Measurements from ENCODE around the gene SCG2.

SCG2 gene

DNA sequence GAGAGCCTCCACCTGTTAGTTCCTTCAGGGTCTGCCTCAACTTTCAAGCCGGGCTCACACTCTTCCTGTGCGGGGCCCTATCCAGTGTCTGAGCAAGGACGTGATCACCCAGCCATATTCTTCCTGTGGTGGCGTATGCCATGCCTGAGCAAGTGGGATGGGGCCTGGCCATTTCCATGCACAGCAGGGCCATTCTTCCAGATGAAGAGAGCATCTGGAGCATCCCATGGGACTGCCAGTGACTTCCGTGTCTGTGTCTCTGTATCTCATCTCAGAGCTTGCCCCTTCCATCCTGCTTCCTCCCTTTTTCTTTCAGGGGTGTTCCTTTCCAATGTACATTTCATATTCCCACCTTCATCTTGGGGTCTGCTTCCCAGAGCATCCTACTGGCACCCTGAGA, 20.2 kb downstream of the SCG2 start:
- no peak for DNase-seq (ENCODE audit: low read depth)
- TF ChIP-seq, protein P1, sequence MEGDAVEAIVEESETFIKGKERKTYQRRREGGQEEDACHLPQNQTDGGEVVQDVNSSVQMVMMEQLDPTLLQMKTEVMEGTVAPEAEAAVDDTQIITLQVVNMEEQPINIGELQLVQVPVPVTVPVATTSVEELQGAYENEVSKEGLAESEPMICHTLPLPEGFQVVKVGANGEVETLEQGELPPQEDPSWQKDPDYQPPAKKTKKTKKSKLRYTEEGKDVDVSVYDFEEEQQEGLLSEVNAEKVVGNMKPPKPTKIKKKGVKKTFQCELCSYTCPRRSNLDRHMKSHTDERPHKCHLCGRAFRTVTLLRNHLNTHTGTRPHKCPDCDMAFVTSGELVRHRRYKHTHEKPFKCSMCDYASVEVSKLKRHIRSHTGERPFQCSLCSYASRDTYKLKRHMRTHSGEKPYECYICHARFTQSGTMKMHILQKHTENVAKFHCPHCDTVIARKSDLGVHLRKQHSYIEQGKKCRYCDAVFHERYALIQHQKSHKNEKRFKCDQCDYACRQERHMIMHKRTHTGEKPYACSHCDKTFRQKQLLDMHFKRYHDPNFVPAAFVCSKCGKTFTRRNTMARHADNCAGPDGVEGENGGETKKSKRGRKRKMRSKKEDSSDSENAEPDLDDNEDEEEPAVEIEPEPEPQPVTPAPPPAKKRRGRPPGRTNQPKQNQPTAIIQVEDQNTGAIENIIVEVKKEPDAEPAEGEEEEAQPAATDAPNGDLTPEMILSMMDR (IDR thresholded peaks at IDR 0.05; ENCODE audit: low read depth, low read length, missing control alignments) = no peak
- H3K4me3 ChIP-seq (ENCODE audit: low read depth, low read length) = no peak overlapping the region

DNA sequence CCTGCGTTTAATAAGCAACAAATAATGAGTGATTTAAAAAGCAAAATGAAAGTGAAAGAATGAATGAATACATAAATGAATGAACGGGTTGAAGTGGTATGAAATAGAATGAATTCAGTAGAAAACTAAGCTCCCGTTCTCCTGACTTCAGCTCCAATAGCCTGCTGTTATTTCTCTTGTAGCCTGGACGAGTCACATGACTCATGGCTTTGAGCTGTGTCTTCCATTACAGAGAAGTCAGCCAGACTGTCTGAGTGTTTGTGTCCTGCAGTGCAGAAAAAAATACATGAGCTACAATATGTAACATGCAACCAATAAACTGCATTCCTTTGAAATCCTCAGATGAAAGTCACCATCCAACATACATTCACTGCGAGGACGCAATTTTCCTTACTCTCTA, 21.2 kb downstream of the SCG2 start:
- TF ChIP-seq, protein P1 (IDR thresholded peaks at IDR 0.05; ENCODE audit: low read depth, low read length, missing control alignments) = no peak
- no peak for DNase-seq (ENCODE audit: low read depth)
- H3K4me3 ChIP-seq (ENCODE audit: low read depth, low read length) = no peak overlapping the region

DNA sequence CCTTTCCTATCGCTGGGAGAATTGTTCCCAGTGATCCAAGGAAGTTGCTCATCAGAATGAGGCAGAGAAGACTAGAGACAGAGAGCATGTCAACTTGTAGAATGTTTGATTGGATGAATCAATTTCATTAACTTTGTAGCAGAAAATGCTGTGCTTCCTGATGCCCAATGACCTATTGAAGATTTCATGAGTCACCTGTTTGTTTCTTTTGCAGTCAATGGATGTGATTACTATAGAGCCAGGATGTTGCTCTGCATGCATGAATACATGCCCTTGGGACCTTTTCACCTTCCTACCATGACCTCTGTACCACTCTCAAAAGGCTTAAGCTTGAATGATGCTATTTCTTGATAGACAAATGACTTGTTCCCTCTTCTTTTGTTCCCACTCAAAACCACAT, 23.3 kb downstream of the SCG2 start:
- no peak overlapping the region for H3K4me3 ChIP-seq (ENCODE audit: low read depth, low read length)
- no peak for DNase-seq (ENCODE audit: low read depth)
- TF ChIP-seq, protein P1 (IDR thresholded peaks at IDR 0.05; ENCODE audit: low read depth, low read length, missing control alignments) = no peak

DNA sequence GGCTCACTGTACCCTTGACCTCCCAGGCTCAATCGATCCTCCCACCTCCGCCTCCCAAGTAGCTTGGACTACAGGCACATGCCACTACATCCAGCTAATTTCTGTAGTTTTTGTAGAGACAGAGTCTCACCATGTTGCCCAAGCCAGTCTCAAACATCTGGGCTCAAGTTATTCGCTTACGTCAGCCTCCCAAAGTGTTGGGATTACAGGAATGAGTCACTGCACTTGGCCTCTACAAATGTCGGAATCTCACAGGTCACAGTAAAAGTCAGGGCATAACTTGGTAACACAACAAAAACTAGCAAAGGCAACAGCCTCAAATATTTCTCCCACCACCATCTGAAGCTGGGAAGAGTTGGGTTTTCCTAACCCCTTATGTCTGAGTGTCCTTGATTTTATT, 25.3 kb downstream of the SCG2 start:
- no peak overlapping the region for H3K4me3 ChIP-seq (ENCODE audit: low read depth, low read length)
- TF ChIP-seq, protein P1 (IDR thresholded peaks at IDR 0.05; ENCODE audit: low read depth, low read length, missing control alignments) = no peak
- no peak for DNase-seq (ENCODE audit: low read depth)

DNA sequence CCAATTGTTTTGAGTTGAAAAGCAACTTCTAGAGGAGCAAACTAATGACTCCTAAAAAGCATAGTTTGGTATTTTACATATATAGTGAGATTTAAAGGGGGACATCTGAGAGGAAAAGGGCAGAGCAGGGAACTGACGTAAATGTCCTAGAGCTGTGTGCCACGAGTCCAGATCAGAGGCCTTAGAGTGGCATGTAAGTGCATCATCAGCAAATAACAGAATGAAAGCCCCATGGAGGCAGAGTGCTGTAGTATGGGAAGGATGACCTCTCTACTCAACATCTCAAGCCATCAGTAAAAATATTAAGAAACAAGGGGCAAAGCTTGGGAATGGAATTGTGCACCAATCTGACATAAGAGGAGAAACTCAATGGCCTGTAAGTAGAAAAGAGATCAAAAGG, 31.4 kb downstream of the SCG2 start:
- DNase-seq (ENCODE audit: low read depth) = no peak
- TF ChIP-seq, protein P1 (IDR thresholded peaks at IDR 0.05; ENCODE audit: low read depth, low read length, missing control alignments) = no peak
- H3K4me3 ChIP-seq (ENCODE audit: low read depth, low read length) = no peak overlapping the region

DNA sequence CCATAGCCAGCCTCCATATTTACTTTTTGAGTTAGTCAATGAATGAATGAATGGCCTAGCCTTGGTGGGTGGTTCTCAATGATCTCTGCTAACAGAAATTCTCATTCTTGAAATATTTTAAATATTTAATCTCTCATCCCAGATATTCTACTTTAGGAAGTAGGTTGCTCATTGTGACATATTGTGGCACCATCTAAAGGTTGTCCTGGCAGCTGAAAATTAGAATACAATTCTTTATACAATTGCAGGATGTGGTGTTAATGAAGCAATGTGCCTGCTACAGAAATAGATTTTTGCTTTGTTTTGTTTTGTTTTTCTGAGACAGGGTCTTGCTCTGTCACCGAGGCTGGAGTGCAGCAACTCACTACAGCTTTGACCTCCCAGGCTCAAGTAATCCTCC, 35.8 kb downstream of the SCG2 start:
- no peak for DNase-seq (ENCODE audit: low read depth)
- no peak overlapping the region for H3K4me3 ChIP-seq (ENCODE audit: low read depth, low read length)
- TF ChIP-seq, protein P1 (IDR thresholded peaks at IDR 0.05; ENCODE audit: low read depth, low read length, missing control alignments) = no peak

DNA sequence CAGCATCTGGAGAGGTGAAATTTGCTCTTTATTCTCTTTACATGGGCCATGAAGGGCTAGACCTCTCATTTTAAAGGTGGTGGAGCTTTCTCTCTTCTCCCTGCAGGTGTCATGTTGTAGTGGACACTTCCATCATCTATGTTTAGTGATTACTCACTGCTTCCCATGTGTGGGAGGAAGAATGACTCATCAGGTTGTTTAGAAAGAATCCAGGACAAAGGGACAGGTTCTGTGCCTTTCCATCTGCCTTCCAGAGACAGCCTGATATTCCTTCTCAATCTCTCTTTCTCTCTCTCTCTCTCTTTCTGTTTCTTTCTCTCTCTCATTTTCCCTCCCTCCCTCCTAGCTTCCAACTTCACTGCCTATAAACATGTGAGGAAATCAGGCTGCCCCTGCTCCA, 38.7 kb downstream of the SCG2 start:
- no peak for DNase-seq (ENCODE audit: low read depth)
- no peak overlapping the region for H3K4me3 ChIP-seq (ENCODE audit: low read depth, low read length)
- TF ChIP-seq, protein P1 (IDR thresholded peaks at IDR 0.05; ENCODE audit: low read depth, low read length, missing control alignments) = no peak

All from GM12864 (cell line).